ENCODE data around the gene PKN3.

DNA sequence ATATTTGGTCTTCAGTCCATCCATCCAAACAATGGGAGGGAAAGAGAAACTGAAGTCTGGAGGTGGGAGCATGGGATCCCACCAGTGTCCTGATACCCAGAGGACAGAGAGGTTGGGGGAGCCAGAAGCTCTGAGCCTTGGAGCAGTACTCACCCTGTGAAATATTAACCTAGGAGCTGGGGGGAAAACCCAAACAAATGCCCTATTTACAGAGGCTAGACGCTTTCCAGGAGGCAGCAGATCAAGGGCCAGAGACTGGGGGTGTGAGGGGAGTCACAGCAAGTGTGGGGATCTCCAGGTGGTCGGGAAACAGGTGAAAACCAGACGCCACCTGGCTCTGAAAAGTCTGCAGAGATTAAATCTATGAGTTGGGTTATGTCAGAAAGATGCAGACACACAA lies 63.2 kb downstream of the PKN3 start:
- no peak for TF ChIP-seq EP300 (IDR thresholded peaks at IDR 0.05; ENCODE audit: borderline replicate concordance)
- TF ChIP-seq, protein P1, sequence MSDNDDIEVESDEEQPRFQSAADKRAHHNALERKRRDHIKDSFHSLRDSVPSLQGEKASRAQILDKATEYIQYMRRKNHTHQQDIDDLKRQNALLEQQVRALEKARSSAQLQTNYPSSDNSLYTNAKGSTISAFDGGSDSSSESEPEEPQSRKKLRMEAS (IDR thresholded peaks at IDR 0.05), result no peak
- no peak for TF ChIP-seq TAF1 (IDR thresholded peaks at IDR 0.05; ENCODE audit: low read depth)
- no peak for TF ChIP-seq RAD21 (IDR thresholded peaks at IDR 0.05; ENCODE audit: low read depth)
- no peak for TF ChIP-seq FOXM1 (IDR thresholded peaks at IDR 0.05; ENCODE audit: borderline replicate concordance, low read depth)
- TF ChIP-seq, protein P2, sequence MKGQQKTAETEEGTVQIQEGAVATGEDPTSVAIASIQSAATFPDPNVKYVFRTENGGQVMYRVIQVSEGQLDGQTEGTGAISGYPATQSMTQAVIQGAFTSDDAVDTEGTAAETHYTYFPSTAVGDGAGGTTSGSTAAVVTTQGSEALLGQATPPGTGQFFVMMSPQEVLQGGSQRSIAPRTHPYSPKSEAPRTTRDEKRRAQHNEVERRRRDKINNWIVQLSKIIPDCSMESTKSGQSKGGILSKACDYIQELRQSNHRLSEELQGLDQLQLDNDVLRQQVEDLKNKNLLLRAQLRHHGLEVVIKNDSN (IDR thresholded peaks at IDR 0.05), result no peak
- TF ChIP-seq YY1 (IDR thresholded peaks at IDR 0.05; ENCODE audit: low read depth), result no peak
- no peak for TF ChIP-seq ZBTB7A (IDR thresholded peaks at IDR 0.05; ENCODE audit: low read depth)
- TF ChIP-seq EGR1 (IDR thresholded peaks at IDR 0.05), result no peak
